GM18868 (cell line): ENCODE measurements around the gene FBXW8.

Experiments used
- ATAC-seq: cut with Tn5 transposase; IDR thresholded peaks from one replicate; pipeline ENCODE4 v1.9.1; 2021; ENCODE audit warnings: mild to moderate bottlenecking, moderate library complexity; ENCODE audit not compliant: unreplicated experiment

Gene FBXW8

GRCh38 chr12:116954710-116955381, 44.1 kb downstream of the FBXW8 start:
- ATAC-seq = no peak

- no peak for ATAC-seq
Observed at GRCh38 chr12:116955382-116956021, 44.8 kb downstream of the FBXW8 start.

GRCh38 chr12:116958402-116959197, 47.9 kb downstream of the FBXW8 start:
- ATAC-seq = no peak

GRCh38 chr12:116959198-116959460, 48.4 kb downstream of the FBXW8 start:
- no peak for ATAC-seq

GRCh38 chr12:116959845-116960514, 49.2 kb downstream of the FBXW8 start:
- ATAC-seq = peak; percentile 99

- no peak for ATAC-seq
Observed at GRCh38 chr12:116962197-116962596, 51.4 kb downstream of the FBXW8 start.

- no peak for ATAC-seq
Observed at GRCh38 chr12:116962783-116963356, 52.1 kb downstream of the FBXW8 start.

- ATAC-seq = no peak
Observed at GRCh38 chr12:116964054-116965050, 53.6 kb downstream of the FBXW8 start.

GRCh38 chr12:116968986-116969385, 58.2 kb downstream of the FBXW8 start:
- no peak for ATAC-seq

GRCh38 chr12:116969615-116970585, 59.1 kb downstream of the FBXW8 start:
- no peak for ATAC-seq

GRCh38 chr12:116971222-116971621, 60.5 kb downstream of the FBXW8 start:
- no peak for ATAC-seq

- ATAC-seq = no peak
Observed at GRCh38 chr12:116975779-116976393, 65.1 kb downstream of the FBXW8 start.

- peak; percentile 61 for ATAC-seq
Observed at GRCh38 chr12:116977465-116978380, 67.0 kb downstream of the FBXW8 start.

GRCh38 chr12:116978791-116979508, 68.2 kb downstream of the FBXW8 start:
- ATAC-seq = no peak

GRCh38 chr12:116980083-116980482, 69.3 kb downstream of the FBXW8 start:
- ATAC-seq = no peak

- no peak for ATAC-seq
Observed at GRCh38 chr12:116982791-116983411, 72.2 kb downstream of the FBXW8 start.
